HG03521 (cell line): ENCODE measurements around the gene NOB1.

Experiments
- ATAC-seq: cut with Tn5 transposase; IDR thresholded peaks from one replicate; pipeline ENCODE4 v1.9.1; 2021; ENCODE audit warnings: mild to moderate bottlenecking, moderate library complexity; ENCODE audit not compliant: unreplicated experiment

NOB1 gene

DNA sequence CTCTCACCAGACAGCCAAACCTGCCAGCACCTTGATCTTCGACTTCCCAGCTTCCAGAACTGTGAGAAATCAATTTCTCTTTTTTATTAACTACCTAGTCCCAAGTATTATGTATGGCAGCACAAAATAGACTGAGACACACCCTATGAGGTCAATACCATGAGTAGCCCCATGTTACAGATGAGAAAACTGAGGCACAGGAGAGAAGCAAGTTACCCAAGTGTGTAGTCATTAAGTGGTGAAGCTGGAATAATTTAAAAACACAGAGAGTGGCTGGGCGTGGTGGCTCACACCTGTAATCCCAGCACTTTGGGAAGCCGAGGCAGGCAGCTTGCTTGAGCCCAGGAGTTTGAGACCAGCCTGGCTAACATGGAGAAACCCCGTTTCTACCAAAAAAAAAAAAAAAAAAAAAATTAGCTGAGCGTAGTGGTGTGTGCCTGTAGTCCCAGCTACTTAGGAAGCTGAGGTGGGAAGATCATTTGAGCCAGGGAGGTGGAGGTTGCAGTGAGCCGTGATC lies 33.2 kb downstream of the NOB1 start:
- no peak for ATAC-seq

DNA sequence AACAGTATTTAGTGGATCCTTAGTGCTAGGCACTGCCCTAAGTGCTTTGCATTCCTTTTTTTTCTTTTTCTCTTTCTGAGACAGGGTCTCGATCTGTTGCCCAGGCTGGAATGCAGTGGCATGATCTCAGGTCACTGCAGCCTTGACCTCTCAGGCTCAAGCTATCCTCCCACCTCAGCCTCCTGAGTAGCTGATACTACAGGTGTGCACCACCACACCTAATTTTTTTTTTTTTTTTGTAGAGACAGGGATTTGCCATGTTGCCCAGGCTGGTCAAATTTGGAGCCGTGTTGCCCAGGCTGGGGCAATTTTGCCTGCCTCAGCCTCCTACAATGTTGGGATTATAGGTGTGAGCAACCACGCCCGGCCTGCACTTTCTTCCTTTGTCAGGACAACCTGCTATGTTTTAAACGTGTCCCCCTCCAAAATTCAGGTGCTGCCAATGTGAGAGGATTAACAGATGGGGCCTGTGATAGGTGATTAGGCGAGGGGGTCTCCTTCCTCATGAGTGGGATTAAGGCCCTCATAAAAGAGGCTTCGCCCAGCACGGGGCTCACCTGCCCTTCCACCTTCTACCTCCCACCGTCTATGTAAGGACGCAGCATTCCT lies 33.8 kb downstream of the NOB1 start:
- no peak for ATAC-seq

DNA sequence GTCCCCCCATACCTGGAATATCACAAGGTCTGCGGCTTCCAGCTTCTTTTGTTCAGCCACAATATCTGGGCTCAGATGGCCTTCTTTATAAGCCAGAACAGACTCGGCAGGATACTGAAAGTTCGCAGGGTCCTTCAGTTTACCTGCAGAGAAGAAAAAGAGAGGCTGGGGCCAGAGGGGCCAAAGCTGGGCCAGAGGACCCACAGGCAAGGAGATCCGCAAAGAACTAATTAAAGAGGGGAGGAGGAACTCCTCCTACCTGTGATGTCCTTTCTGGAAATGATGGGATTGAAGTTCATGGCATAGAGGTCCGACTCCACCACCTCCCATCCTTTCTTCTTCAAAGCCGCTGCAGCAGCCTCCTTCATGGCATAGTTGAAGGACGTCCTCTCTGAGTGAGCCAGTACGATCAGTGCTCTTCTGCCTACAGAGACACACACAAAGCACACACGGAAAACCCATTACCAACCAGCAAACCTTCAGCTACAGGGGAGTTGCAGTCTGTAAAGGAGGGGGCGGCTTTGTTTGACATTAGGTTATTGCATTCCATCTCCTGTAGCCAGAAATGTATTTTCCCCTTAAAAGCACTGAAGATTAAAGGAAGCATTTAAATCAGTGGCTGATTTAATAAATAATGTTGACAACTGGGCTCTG lies 36.5 kb downstream of the NOB1 start:
- no peak for ATAC-seq

DNA sequence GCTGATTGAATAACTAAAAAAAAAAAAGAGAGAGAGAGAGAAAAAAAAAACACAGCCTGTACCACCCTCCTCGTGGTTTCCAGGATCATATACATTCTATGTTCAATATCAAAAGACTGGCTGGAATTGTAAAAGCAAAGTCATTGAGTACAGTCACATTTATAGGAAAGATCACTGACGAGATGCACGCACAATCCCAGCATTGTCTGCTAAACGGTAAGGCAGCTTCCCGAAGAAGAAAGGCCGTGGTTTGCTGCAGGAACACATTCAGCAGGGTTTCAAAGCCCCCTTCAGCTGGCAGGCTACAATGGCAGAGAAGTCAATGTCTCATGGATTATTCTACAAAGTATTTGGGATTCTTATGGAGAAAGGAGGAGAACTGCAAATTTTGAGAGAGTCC lies 37.7 kb downstream of the NOB1 start:
- ATAC-seq, result no peak

DNA sequence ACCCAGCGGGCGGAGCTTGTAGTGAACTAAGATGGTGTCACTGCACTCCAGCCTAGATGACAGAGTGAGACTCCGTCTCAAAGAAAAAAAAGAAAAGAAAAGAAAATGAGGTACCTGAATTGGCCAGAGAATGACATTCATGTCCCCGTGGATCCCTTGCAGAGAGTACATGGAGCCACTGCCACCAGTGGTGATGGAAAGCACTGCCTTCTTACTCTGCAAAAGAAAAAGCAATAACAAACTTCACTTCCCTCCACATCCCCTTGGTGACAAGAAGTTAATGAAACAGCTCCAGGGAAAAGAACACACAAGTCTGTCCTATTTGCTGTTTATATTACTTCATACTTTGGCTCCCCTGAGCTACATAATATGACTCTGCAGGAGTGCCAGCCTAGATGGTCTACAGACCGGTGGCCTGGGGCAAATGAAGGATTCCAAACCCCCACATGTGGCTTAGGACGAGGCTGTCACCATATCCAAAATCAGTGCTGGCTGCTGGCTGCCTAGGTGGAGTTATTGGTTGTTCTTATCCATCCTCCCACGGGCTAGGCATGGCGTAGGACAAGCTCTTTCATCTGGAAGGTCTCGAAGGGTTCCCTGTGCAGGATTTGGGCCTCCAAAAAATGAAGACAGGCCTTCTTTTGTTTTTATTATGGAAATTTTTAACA lies 41.7 kb downstream of the NOB1 start:
- ATAC-seq, result no peak

DNA sequence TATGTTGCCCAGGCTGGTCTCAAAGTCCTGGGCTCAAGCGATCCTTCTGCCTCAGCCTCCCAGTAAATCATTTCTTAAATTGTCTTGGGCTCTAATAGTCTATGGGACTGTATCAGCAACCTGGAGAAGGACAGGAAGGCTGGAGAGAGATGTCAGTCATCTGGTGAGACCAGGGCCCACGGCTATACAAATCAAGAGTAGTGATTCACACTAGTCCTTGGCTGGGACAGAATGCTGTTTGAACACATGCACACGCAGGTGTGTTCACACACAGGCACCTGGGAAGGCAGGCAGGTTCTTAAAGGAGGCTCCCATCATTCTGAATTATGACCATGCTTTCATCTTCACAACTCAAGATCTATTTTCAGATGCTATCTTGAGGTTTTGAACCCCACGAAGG lies 42.4 kb downstream of the NOB1 start:
- ATAC-seq, result no peak

DNA sequence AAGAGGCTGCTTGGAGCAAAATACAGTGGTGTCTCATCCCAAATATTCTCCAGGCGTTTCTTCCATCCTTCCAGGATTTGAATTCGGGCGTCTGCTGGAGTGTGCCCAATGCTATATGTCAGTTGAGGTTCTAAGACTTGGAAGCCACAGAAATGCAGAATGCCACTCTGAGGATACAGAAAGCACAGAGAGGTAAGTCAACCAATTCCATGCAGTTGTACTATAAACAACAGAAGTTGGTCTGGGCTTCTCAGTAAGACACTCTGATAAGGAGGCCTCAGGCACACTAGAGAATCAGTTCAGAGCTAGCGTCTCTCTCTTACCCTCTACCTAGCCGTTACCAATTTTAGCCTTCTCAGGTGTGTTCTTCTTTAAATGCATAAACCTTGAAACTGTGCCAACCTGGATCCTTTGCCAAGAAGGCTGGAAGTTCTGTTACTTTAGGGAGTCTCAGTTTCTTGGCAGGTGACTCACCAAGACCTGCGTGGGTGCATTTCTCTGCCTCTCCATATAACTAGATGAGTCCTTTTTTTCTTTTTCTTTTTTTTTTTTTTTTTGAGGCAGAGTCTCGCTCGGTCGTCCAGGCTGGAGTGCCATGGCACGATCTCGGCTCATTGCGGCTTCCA lies 43.5 kb downstream of the NOB1 start:
- no peak for ATAC-seq

DNA sequence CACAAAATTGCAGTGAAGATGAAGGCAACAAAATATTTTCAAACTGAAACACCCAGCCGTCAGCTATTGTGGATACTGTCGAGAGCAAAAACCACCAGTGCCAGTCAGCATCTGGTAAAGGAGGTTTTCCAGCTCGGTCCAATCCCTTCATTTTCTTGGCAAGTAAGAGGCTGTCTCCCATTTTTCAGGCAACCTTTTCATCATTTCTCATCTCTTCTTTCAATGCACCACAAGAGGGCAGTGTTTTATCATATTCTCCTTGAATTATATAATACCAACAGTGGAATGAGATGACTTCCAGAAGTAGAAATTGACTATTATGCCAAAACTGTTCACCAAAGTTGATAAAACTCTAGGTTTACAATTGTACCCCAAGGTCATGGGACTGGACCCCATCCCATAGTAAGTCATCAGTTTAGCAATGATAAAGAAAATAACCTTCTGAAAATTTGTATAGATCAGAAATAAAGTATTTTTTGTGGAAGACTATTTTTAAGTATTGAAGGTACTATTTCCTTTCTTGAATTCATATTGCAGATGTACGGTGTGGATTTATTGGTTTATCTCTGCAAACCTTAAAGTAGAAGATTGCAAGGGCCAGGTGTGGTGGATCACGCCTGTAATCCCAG lies 45.2 kb downstream of the NOB1 start:
- ATAC-seq, result no peak

DNA sequence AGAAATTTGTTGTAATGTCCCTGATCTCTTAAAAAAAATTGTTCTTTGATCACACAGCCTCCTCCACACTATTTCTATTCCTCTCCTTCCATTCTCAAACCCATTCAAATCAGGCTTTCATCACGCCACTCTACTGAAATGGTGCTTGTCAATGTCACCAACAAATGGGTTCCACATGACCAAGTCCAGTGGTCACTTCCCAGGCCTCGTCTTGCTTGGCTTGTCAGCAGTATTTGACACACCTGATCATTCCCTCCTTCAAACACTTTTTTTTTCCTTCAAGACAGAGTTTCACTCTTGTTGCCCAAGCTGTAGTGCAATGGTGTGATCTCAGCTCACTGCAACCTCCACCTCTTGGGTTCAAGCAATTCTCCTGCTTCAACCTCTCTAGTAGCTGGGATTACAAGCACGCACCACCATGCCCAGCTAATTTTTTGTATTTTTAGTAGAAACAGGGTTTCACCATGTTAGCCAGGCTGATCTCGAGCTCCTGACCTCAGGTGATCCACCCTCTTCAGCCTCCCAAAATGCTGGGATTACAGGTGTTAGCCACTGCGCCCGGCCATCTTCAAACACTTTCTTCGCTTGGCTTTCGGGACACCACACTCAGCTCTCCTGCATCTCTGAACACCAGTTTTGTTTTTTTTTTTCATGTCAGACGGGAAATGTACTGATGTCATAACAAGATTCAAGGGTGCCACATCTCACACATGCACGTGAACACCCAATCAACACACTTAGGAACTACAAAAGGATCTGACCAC lies 46.6 kb downstream of the NOB1 start:
- ATAC-seq, result no peak

DNA sequence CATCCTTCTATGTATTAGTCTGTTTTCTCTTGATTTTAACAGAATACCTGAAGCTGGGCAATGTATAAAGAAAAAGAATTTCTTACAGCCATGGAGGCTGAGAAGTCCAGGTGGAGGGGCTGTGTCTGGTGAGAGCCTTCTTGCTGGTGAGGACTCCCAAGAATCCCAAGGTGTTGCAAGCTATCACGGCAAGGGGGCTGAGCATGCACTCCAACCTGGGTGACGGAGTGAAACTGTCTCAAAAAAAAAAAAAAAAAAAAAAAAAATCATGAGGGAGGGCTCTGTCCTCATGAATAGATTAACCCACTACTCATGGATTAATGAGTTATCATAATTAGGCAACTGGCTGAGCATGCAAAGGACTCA lies 47.8 kb downstream of the NOB1 start:
- ATAC-seq, result no peak

DNA sequence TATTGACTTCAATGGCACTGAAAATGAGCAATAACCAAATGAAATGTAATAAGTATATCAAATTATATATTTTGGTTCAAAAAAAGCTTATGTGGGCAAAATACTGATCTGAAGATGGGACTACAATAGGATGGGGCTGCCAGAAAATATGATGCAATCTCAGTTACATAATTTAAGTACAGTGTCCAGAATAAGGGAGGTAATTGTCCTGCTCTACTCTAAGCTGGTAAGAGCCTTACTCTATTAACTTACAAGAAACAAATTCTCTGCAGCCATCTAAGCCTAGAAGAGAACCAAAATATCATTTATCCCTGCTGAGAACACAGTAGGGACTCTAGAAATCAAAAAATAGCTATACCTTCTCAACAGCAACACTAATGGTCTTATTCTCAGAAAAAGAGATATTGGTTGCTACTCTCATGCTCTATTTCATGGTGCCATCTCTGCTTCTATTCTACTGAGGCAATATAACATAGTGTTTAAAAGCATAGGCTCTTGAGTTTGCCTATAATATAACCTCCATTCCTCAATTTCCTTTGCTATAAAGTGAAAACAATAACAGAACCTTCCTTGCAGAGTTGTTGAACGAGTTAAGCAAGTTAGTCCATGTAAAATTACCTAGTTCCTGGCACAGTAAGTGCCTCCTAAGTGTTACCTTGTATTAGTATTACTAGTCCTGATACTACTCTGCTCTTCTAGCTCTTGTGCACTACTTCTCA lies 48.3 kb downstream of the NOB1 start:
- ATAC-seq, result no peak

DNA sequence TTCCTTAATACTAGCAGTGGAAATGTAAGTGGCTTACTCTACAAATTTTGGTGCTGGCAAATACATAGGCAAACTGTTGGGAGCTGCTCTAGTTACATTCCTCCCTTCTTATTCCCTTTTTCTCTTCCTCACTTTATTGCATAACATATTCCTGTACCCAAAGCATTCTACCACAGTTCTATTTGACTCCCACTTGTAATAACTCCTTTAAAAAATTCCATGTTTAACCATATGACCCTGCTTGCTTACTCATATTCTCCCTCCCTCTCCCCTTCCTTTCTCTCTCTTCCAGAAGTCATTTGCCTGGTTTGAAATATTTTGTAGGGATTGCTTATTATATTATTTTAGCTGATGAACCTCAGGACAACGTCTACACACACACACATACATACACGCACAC lies 51.1 kb downstream of the NOB1 start:
- no peak for ATAC-seq

DNA sequence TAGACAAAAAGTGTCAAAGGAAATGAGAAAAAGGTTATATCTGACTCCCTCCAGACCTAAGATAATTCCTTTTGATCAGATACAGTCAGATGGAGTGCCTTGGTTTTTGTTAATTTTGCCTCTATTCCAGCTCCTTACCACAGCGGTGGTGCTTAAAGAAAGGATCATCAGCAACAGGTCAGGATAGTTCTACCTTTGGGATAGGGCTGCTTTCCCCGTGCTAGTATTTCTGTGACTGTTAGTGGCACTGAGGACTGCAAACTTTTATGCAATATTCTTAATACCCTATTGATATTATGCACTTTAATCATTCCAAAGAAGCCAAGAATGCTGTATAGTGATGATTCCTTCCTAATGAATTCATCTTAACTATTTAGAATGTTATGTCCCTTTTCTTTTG lies 52.9 kb downstream of the NOB1 start:
- ATAC-seq, result no peak

DNA sequence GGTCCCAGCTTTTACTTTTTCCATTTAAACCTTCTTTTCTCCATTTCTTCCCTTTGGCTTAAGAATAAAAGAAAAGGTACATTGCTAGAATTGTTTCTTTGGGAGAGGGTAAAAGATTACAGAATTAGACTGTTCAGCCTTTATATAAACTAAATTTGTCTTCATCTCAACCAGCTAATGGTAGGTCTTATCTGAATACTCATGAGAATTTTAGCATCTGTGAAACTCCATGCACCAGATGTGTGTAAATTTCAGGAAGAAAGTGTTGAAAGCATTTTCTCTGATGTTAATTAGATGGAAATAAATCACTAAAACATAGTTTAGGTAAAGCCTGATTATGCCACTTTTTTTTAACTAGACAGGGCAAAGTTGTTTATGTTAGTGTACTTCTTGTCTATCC lies 53.3 kb downstream of the NOB1 start:
- ATAC-seq, result no peak

DNA sequence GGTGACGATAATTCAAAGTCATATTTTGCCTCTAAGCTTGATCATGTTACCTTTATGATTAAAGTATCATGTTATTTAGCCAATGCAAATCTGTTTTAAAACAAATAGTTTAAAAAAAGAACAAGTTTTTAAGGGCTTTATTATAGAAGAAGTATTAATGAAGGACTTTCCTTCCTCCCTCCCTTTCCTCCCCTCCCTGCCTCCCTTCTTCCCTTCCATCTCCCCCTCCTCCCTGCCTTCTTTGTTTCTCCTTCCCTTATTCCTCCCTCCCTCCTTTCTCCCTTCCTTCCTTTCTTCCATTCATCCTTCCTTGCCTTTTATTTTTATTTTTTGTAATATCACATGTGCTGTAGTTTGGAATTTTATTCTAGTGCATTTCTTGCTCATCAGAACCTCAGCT lies 54.8 kb downstream of the NOB1 start:
- no peak for ATAC-seq

DNA sequence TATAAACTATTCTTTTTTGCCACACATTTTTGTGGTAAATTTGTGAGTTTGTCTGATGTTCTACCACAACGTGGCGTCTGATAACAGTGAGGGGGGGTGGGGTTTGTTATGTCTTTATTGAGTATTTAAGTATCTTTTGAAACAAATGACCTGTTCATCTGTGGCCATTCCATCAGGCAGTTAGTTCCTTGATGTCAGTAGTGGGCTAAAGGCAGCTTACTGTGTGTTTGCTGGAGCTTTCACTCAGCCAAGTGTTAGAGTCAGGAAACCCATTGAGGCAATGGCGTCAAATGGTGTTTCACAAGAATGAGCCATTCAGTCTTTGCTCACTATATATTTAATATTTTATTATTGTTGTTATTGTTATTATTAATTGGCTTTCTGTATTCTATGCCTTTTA lies 56.3 kb downstream of the NOB1 start:
- ATAC-seq, result no peak

DNA sequence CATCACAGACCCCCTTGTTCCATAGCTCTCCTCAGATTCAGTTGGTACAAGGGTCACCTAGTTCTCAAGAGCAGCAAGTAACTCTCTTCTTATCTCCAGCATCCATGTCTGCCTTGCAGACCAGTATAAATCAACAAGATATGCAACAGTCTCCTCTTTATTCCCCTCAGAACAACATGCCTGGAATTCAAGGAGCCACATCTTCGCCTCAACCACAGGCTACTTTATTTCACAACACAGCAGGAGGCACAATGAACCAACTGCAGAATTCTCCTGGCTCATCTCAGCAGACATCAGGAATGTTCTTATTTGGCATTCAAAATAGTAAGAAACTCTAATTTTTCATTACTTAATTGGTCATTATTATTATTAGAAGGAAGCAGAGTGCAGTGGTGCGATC lies 60.8 kb downstream of the NOB1 start:
- no peak for ATAC-seq

DNA sequence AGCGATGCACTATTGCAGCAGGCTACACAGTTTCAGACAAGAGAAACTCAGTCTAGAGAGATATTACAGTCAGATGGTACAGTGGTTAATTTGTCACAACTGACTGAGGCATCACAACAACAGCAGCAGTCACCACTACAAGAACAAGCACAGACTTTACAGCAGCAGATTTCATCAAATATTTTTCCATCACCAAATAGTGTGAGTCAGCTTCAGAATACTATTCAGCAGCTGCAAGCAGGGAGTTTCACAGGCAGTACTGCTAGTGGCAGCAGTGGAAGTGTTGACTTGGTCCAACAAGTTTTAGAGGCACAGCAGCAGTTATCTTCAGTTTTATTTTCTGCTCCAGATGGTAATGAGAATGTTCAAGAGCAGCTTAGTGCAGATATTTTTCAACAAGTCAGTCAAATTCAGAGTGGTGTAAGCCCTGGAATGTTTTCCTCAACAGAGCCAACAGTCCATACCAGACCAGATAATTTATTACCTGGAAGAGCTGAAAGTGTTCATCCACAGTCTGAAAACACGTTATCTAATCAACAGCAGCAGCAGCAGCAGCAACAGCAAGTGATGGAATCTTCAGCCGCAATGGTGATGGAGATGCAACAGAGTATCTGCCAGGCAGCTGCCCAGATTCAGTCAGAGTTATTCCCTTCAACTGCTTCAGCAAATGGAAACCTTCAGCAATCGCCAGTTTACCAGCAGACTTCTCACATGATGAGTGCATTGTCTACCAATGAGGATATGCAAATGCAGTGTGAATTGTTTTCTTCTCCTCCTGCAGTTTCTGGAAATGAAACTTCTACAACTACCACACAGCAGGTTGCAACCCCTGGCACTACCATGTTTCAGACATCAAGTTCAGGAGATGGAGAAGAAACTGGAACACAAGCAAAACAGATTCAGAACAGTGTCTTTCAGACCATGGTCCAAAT lies 62.5 kb downstream of the NOB1 start:
- ATAC-seq, result no peak
